ENCODE results near the gene NEAT1.

Gene NEAT1

GRCh38 chr11:65392186-65392829, 30.3 kb upstream of the NEAT1 start:
- no peaks in the 10 kb centered on the region for H3K27me3 ChIP-seq (ENCODE audit: insufficient read depth, low read length)
- H3K9ac ChIP-seq (ENCODE audit: low read depth, low read length), result no peak overlapping the region
- peaks cover 4% of the 10 kb centered on the region for H3K36me3 ChIP-seq (ENCODE audit: insufficient read depth, low read depth, low read length)
- no peaks in the 10 kb centered on the region for H3K9me3 ChIP-seq (ENCODE audit: insufficient read depth, low read depth, low read length)
- H3K4me1 ChIP-seq (ENCODE audit: insufficient read depth, low read length), result peaks cover 5% of the 10 kb centered on the region; the same call in 1 of the 2 replicates
- H3K27ac ChIP-seq (ENCODE audit: low read length), result no peak overlapping the region
- H3K4me3 ChIP-seq (ENCODE audit: low read length), result no peak overlapping the region

- Histone ChIP-seq H3K27me3 (ENCODE audit: insufficient read depth, low read length) (no peaks in the 10 kb centered on the region), H3K9me3 (ENCODE audit: insufficient read depth, low read depth, low read length) (no peaks in the 10 kb centered on the region), H3K4me1 (ENCODE audit: insufficient read depth, low read length) (peaks cover 5% of the 10 kb centered on the region; the same call in 1 of the 2 replicates), H3K4me3 (ENCODE audit: low read length) (no peak overlapping the region), H3K9ac (ENCODE audit: low read depth, low read length) (no peak overlapping the region), H3K36me3 (ENCODE audit: insufficient read depth, low read depth, low read length) (peaks cover 6% of the 10 kb centered on the region), H3K27ac (ENCODE audit: low read length) (no peak overlapping the region)
Observed at GRCh38 chr11:65392899-65393298, 29.7 kb upstream of the NEAT1 start.

- Histone ChIP-seq H3K4me1 (ENCODE audit: insufficient read depth, low read length) (peaks cover 5% of the 10 kb centered on the region; the same call in 1 of the 2 replicates), H3K27ac (ENCODE audit: low read length) (no peak overlapping the region), H3K4me3 (ENCODE audit: low read length) (no peak overlapping the region), H3K36me3 (ENCODE audit: insufficient read depth, low read depth, low read length) (peaks cover 6% of the 10 kb centered on the region), H3K27me3 (ENCODE audit: insufficient read depth, low read length) (no peaks in the 10 kb centered on the region), H3K9me3 (ENCODE audit: insufficient read depth, low read depth, low read length) (no peaks in the 10 kb centered on the region), H3K9ac (ENCODE audit: low read depth, low read length) (no peak overlapping the region)
Observed at GRCh38 chr11:65393513-65394079, 29.0 kb upstream of the NEAT1 start.

- Histone ChIP-seq H3K9me3 (ENCODE audit: insufficient read depth, low read depth, low read length) (no peaks in the 10 kb centered on the region), H3K4me1 (ENCODE audit: insufficient read depth, low read length) (peaks cover 5% of the 10 kb centered on the region; the same call in 1 of the 2 replicates), H3K27me3 (ENCODE audit: insufficient read depth, low read length) (no peaks in the 10 kb centered on the region), H3K4me3 (ENCODE audit: low read length) (no peak overlapping the region), H3K27ac (ENCODE audit: low read length) (no peak overlapping the region), H3K36me3 (ENCODE audit: insufficient read depth, low read depth, low read length) (peaks cover 6% of the 10 kb centered on the region), H3K9ac (ENCODE audit: low read depth, low read length) (no peak overlapping the region)
Observed at GRCh38 chr11:65394125-65394536, 28.5 kb upstream of the NEAT1 start.

GRCh38 chr11:65395961-65396530, 26.6 kb upstream of the NEAT1 start:
- H3K9me3 ChIP-seq (ENCODE audit: insufficient read depth, low read depth, low read length), result no peaks in the 10 kb centered on the region
- H3K4me1 ChIP-seq (ENCODE audit: insufficient read depth, low read length), result peaks cover 2% of the 10 kb centered on the region; the same call in 1 of the 2 replicates
- H3K36me3 ChIP-seq (ENCODE audit: insufficient read depth, low read depth, low read length), result peaks cover 15% of the 10 kb centered on the region
- H3K27ac ChIP-seq (ENCODE audit: low read length), result no peak overlapping the region
- H3K9ac ChIP-seq (ENCODE audit: low read depth, low read length), result no peak overlapping the region
- no peak overlapping the region for H3K4me3 ChIP-seq (ENCODE audit: low read length)
- no peaks in the 10 kb centered on the region for H3K27me3 ChIP-seq (ENCODE audit: insufficient read depth, low read length)

GRCh38 chr11:65396769-65397745, 25.5 kb upstream of the NEAT1 start:
- H3K4me3 ChIP-seq (ENCODE audit: low read length), result no peak overlapping the region
- H3K4me1 ChIP-seq (ENCODE audit: insufficient read depth, low read length), result peaks cover 2% of the 10 kb centered on the region; the same call in 1 of the 2 replicates
- peaks cover 15% of the 10 kb centered on the region for H3K36me3 ChIP-seq (ENCODE audit: insufficient read depth, low read depth, low read length)
- H3K27ac ChIP-seq (ENCODE audit: low read length), result no peak overlapping the region
- H3K27me3 ChIP-seq (ENCODE audit: insufficient read depth, low read length), result no peaks in the 10 kb centered on the region
- H3K9me3 ChIP-seq (ENCODE audit: insufficient read depth, low read depth, low read length), result no peaks in the 10 kb centered on the region
- H3K9ac ChIP-seq (ENCODE audit: low read depth, low read length), result no peak overlapping the region

GRCh38 chr11:65398362-65398910, 24.2 kb upstream of the NEAT1 start:
- Histone ChIP-seq H3K27me3 (ENCODE audit: insufficient read depth, low read length) (no peaks in the 10 kb centered on the region), H3K9ac (ENCODE audit: low read depth, low read length) (no peak overlapping the region), H3K36me3 (ENCODE audit: insufficient read depth, low read depth, low read length) (peaks cover 19% of the 10 kb centered on the region), H3K4me1 (ENCODE audit: insufficient read depth, low read length) (peaks cover 2% of the 10 kb centered on the region; the same call in 1 of the 2 replicates), H3K9me3 (ENCODE audit: insufficient read depth, low read depth, low read length) (no peaks in the 10 kb centered on the region), H3K4me3 (ENCODE audit: low read length) (no peak overlapping the region), H3K27ac (ENCODE audit: low read length) (no peak overlapping the region)

GRCh38 chr11:65399249-65399648, 23.3 kb upstream of the NEAT1 start:
- H3K4me1 ChIP-seq (ENCODE audit: insufficient read depth, low read length), result peaks cover 2% of the 10 kb centered on the region; the same call in 1 of the 2 replicates
- H3K9ac ChIP-seq (ENCODE audit: low read depth, low read length), result no peak overlapping the region
- no peaks in the 10 kb centered on the region for H3K9me3 ChIP-seq (ENCODE audit: insufficient read depth, low read depth, low read length)
- no peak overlapping the region for H3K4me3 ChIP-seq (ENCODE audit: low read length)
- H3K27ac ChIP-seq (ENCODE audit: low read length), result no peak overlapping the region
- peaks cover 19% of the 10 kb centered on the region for H3K36me3 ChIP-seq (ENCODE audit: insufficient read depth, low read depth, low read length)
- H3K27me3 ChIP-seq (ENCODE audit: insufficient read depth, low read length), result no peaks in the 10 kb centered on the region

- no peak overlapping the region for H3K27ac ChIP-seq (ENCODE audit: low read length)
- peaks cover 2% of the 10 kb centered on the region; the same call in 1 of the 2 replicates for H3K4me1 ChIP-seq (ENCODE audit: insufficient read depth, low read length)
- H3K9me3 ChIP-seq (ENCODE audit: insufficient read depth, low read depth, low read length), result no peaks in the 10 kb centered on the region
- peaks cover 19% of the 10 kb centered on the region for H3K36me3 ChIP-seq (ENCODE audit: insufficient read depth, low read depth, low read length)
- no peak overlapping the region for H3K9ac ChIP-seq (ENCODE audit: low read depth, low read length)
- H3K4me3 ChIP-seq (ENCODE audit: low read length), result no peak overlapping the region
- no peaks in the 10 kb centered on the region for H3K27me3 ChIP-seq (ENCODE audit: insufficient read depth, low read length)
Observed at GRCh38 chr11:65399845-65400244, 22.8 kb upstream of the NEAT1 start.

GRCh38 chr11:65400307-65401072, 22.1 kb upstream of the NEAT1 start:
- Histone ChIP-seq H3K36me3 (ENCODE audit: insufficient read depth, low read depth, low read length) (peaks cover 23% of the 10 kb centered on the region), H3K9ac (ENCODE audit: low read depth, low read length) (no peak overlapping the region), H3K27me3 (ENCODE audit: insufficient read depth, low read length) (no peaks in the 10 kb centered on the region), H3K4me1 (ENCODE audit: insufficient read depth, low read length) (peaks cover 2% of the 10 kb centered on the region; the same call in 1 of the 2 replicates), H3K9me3 (ENCODE audit: insufficient read depth, low read depth, low read length) (no peaks in the 10 kb centered on the region), H3K27ac (ENCODE audit: low read length) (no peak overlapping the region), H3K4me3 (ENCODE audit: low read length) (no peak overlapping the region)
